Heart right ventricle (tissue), 16 donors: Measurements from ENCODE around the gene GRIN3B. TPM values are rescaled to one million over a fixed set of nuclear protein-coding genes. Genes with fewer than 3 reads are reported as not detected.

ENCODE experiments used
- ATAC-seq, 8 donors: fragments of 200-7000 bp; cut with Tn5 transposase; one replicate each; pipeline ENCODE4 v1.9.1; 2020; ENCODE audit warnings: mild to moderate bottlenecking in 8 of 8, moderate library complexity in 8 of 8, moderate number of reproducible peaks in 1 of 8
- DNase-seq, 2 donors: peaks; one replicate each; pipeline ENCODE4 v3.0.0-alpha.2; 2020
- H3K27ac ChIP-seq, 10 donors: fragments of 200-600 bp; sonication (generic) in 2 of 10; one replicate each; pipeline versions ENCODE4 v1.5.0 to v1.8.0; 2020 to 2022; ENCODE audit warnings: mild to moderate bottlenecking in 3 of 10
- H3K27me3 ChIP-seq, 7 donors: fragments of 200-600 bp; one replicate each; pipeline ENCODE4 v1.8.0; 2021 to 2022; ENCODE audit warnings: mild to moderate bottlenecking in 2 of 7
- H3K36me3 ChIP-seq, 9 donors: fragments of 200-600 bp; sonication (generic) in 1 of 9; one replicate each; pipeline versions ENCODE4 v1.5.0 to v1.8.0; 2020 to 2022; ENCODE audit warnings: mild to moderate bottlenecking in 2 of 9
- H3K4me1 ChIP-seq, 9 donors: fragments of 200-600 bp; sonication (generic) in 1 of 9; one replicate each; pipeline versions ENCODE4 v1.5.0 to v1.8.0; 2020 to 2022; ENCODE audit warnings: mild to moderate bottlenecking in 4 of 9
- H3K4me3 ChIP-seq, 10 donors: fragments of 200-600 bp; sonication (generic) in 2 of 10; one replicate each; pipeline versions ENCODE4 v1.5.0 to v1.8.0; 2020 to 2022; ENCODE audit warnings: mild to moderate bottlenecking in 7 of 10, moderate library complexity in 2 of 10
- H3K9me3 ChIP-seq, 11 donors: fragments of 200-600 bp in 10 of 11; sonication (generic) in 2 of 11; one replicate each; pipeline versions ENCODE4 v1.5.0 to v1.8.0; 2013 to 2022; ENCODE audit warnings: mild to moderate bottlenecking in 2 of 11, control low read depth in 1 of 11, moderate library complexity in 1 of 11
- WGBS, 2 donors: extraction: QIAGEN DNeasy Blood & Tissue Kit; methylation state at CpG; one replicate each; pipeline ENCODE4 v1.1.7; 2013; ENCODE audit warnings: inconsistent platforms in 1 of 2; 5-methylcytosine and 5-hydroxymethylcytosine counted together
- intact Hi-C, 10 donors: fragments of 100-400 bp; cut with DNase I; formaldehyde crosslinking; loops; one replicate each; pipeline versions ENCODE4 v1.11.1 to v1.14.2; 2022
- polyA plus RNA-seq, 2 donors: library from polyadenylated mRNA; stranded (reverse); fragments of 200-250 nt; gene quantifications; one replicate each; pipeline ENCODE4 v1.2.3, GENCODE V29; 2013
- total RNA-seq, 10 donors: library from RNA; stranded (reverse); fragmentation: NEBNext Ultra II Directional in 3 of 10; extraction: Animal tissue kit (Norgen Biotek cat#: 25700) in 3 of 10; gene quantifications; one replicate each; pipeline versions ENCODE4 v1.2.1 to v1.2.4, GENCODE V29; 2021 to 2023
- TF ChIP-seq, protein P1 (sequence below), 9 donors: fragments of 200-600 bp; sonication (generic) in 2 of 9; IDR thresholded peaks; one replicate each; pipeline versions ENCODE4 v1.5.0 to v1.8.0; 2021 to 2022; ENCODE audit warnings: antibody characterized with exemption in 9 of 9, mild to moderate bottlenecking in 5 of 9, moderate library complexity in 1 of 9
- donor health status: Arrhythmogenic right ventricular cardiomyopathy.
- donor health status: ischemic (EF 13 %, LVEDD 7.1; RV severe dilation, severe dysfunction).
- donor health status: healthy with polysubstance abuse.
- donor health status: DM: no; HTN: yes; CAD: no.
- donor health status: DM: no; HTN: no; CAD: no.
- donor health status: ischemic (EF 25% LVEDD 6.9; RV normal size, moderate dysfunction).
- donor health status: ischemic (EF 25% LVEDD 5.7; RV mildly dilated, moderate dysfunction).
- donor health status: healthy.
- donor health status: DM: yes; HTN: yes; CAD: no.
- donor health status: Ischemic cardiomyopathy.
- donor health status: ischemic (EF 35%, LVEDD 5.7; RV mildly dilated, moderate dysfunction).
- donor health status: nonischemic (EF 11% LVEDD 7.7; RV severe dilation, severe dysfunction).
- donor health status: DM: yes; HTN: yes; CAD: no.
- donor health status: PGD.
- donor health status: ischemic (EF 29% LVEDD 5.4; RV normal size, mild dysfunction).
- donor health status: nonischemic (EF 23%, LVEDD 6.1; RV moderate dilation, normal function).

GRIN3B gene
- total and polyA plus RNA-seq, 12 donors = 0.01 to 0.10 (median 0.08) TPM; not detected in 8

DNA sequence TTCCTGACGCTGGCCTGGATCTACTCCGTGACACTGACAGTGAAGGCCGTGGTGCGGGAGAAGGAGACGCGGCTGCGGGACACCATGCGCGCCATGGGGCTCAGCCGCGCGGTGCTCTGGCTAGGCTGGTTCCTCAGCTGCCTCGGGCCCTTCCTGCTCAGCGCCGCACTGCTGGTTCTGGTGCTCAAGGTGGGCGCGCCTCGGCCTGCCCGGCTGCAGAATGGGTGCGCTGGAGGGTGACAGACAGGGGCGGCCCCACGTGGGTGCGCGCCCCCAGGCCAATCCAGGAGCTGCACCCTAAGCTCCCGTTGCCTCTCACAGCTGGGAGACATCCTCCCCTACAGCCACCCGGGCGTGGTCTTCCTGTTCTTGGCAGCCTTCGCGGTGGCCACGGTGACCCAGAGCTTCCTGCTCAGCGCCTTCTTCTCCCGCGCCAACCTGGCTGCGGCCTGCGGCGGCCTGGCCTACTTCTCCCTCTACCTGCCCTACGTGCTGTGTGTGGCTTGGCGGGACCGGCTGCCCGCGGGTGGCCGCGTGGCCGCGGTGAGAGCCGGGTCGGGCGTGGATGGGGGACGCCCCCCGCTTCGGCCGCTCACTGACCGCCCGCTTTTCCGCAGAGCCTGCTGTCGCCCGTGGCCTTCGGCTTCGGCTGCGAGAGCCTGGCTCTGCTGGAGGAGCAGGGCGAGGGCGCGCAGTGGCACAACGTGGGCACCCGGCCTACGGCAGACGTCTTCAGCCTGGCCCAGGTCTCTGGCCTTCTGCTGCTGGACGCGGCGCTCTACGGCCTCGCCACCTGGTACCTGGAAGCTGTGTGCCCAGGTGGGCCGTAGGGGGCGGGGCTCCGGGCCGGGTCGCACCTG, 46.8 kb downstream of the GRIN3B start:
- Histone ChIP-seq H3K9me3 (no peaks in the 10 kb centered on the region), H3K27me3 (no peaks in the 10 kb centered on the region), H3K4me1 (peaks cover 0 to 1% (median 0%) of the 10 kb centered on the region in 9 donors), H3K4me3 (no peak overlapping the region), H3K27ac (no peak overlapping the region), H3K36me3 (peaks cover 0 to 15% (median 0%) of the 10 kb centered on the region in 9 donors)
- WGBS, 2 donors = 90 to 91% methylated on average over 73 to 77 of the region's 77 CpGs
- intact Hi-C loops = loop anchor here in 2 of 10 donors (1.0 to 10.0 kb wide), 2 partner anchors 48 to 88 kb away; partner anchors contain the start of gene POLR2E (in 2 of the 2)
- TF ChIP-seq, protein P1, sequence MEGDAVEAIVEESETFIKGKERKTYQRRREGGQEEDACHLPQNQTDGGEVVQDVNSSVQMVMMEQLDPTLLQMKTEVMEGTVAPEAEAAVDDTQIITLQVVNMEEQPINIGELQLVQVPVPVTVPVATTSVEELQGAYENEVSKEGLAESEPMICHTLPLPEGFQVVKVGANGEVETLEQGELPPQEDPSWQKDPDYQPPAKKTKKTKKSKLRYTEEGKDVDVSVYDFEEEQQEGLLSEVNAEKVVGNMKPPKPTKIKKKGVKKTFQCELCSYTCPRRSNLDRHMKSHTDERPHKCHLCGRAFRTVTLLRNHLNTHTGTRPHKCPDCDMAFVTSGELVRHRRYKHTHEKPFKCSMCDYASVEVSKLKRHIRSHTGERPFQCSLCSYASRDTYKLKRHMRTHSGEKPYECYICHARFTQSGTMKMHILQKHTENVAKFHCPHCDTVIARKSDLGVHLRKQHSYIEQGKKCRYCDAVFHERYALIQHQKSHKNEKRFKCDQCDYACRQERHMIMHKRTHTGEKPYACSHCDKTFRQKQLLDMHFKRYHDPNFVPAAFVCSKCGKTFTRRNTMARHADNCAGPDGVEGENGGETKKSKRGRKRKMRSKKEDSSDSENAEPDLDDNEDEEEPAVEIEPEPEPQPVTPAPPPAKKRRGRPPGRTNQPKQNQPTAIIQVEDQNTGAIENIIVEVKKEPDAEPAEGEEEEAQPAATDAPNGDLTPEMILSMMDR (IDR thresholded peaks at IDR 0.05) = no peak
- DNase-seq (no peak), ATAC-seq (no peak)

DNA sequence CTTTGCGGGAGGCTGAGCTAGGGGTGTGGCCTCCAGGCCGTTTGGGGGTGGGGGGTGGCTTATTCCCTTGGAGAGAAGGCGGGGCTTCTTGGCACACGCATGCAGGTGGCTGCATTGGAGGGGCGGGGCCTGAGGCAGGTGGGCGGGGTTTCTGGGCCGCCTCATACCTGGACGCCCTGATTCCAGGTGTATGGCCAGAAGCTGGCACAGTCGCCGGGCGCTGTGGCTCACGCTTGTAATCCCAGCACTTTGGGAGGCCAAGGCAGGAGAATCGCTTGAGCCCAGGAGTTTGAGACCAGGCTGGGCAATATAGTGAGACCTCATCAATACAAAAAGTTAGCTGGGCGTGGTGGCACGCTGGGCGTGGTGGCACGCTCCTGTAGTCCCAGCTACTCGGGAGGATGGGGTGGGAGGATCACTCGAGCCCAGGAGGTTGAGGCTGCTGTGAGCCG, 47.5 kb downstream of the GRIN3B start:
- Histone ChIP-seq H3K27ac (no peak overlapping the region), H3K4me3 (no peak overlapping the region), H3K27me3 (no peaks in the 10 kb centered on the region), H3K36me3 (peaks cover 0 to 15% (median 0%) of the 10 kb centered on the region in 9 donors), H3K9me3 (no peaks in the 10 kb centered on the region), H3K4me1 (no peaks in the 10 kb centered on the region)
- WGBS, 2 donors = 88 to 91% methylated on average over 20 of the region's 20 CpGs
- intact Hi-C loops = loop anchor here in 2 of 10 donors (1.0 to 10.0 kb wide), 2 partner anchors 47 to 88 kb away; partner anchors contain the start of gene POLR2E (in 2 of the 2)
- no peak for ATAC-seq
- no peak for DNase-seq
- TF ChIP-seq, protein P1 (IDR thresholded peaks at IDR 0.05) = no peak

DNA sequence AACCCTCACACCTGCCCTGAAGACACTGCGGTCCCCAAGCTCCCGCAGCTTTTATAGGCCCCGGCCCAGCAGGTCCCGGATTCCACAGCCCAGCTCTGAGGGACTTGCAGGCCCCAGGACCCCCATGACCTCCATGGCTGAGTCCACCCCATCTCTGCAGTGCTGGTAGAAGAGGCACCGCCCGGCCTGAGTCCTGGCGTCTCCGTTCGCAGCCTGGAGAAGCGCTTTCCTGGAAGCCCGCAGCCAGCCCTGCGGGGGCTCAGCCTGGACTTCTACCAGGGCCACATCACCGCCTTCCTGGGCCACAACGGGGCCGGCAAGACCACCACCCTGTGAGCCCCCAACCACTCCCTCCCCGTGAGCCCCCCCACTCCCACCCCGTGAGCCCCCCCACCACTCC, 48.9 kb downstream of the GRIN3B start:
- 92 to 93% methylated on average over 16 to 17 of the region's 17 CpGs for WGBS, 2 donors
- no peak for DNase-seq
- no peak overlapping the region for H3K4me3 ChIP-seq
- H3K27ac ChIP-seq = no peak overlapping the region
- TF ChIP-seq, protein P1 (IDR thresholded peaks at IDR 0.05) = no peak
- no peaks in the 10 kb centered on the region for H3K4me1 ChIP-seq
- intact Hi-C loops = loop anchor here in 2 of 10 donors (10.0 kb wide), 1 partner anchor 46 kb away; the partner anchor contains the start of gene POLR2E (in 2 of the 2)
- peaks cover 0 to 20% (median 0%) of the 10 kb centered on the region in 9 donors for H3K36me3 ChIP-seq
- no peak for ATAC-seq
- H3K27me3 ChIP-seq = no peaks in the 10 kb centered on the region
- no peaks in the 10 kb centered on the region for H3K9me3 ChIP-seq

DNA sequence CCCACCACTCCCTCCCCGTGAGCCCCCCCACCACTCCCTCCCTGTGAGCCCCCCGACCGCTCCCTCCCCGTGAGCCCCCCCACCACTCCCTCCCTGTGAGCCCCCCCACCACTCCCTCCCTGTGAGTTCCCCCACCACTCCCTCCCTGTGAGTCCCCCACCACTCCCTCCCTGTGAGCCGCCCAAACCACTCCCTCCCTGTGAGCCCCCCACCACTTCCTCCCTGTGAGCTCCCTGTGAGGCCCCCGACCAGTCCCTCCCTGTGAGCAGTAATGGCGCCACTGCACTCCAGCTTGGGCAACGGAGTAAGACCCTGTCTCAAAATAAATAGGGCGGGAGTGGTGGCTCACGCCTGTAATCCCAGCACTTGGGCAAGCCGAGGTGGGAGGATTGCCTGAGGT, 49.6 kb downstream of the GRIN3B start:
- no peak for DNase-seq
- H3K4me1 ChIP-seq = no peaks in the 10 kb centered on the region
- no peaks in the 10 kb centered on the region for H3K27me3 ChIP-seq
- TF ChIP-seq, protein P1 (IDR thresholded peaks at IDR 0.05) = no peak
- peaks cover 0 to 27% (median 0%) of the 10 kb centered on the region in 9 donors for H3K36me3 ChIP-seq
- no peak overlapping the region for H3K27ac ChIP-seq
- 60 to 63% methylated on average over 8 to 11 of the region's 11 CpGs for WGBS, 2 donors
- peaks cover 0 to 5% (median 0%) of the 10 kb centered on the region in 11 donors for H3K9me3 ChIP-seq
- intact Hi-C loops = loop anchor here in 2 of 10 donors (10.0 kb wide), 1 partner anchor 45 kb away; the partner anchor contains the start of gene POLR2E (in 2 of the 2)
- no peak overlapping the region for H3K4me3 ChIP-seq
- no peak for ATAC-seq
